Measurements from ENCODE around the gene PRKCA.
A peak's percentile ranks its signal among the peaks of the same experiment; 100 is the strongest.
"Not testable (repeated sequence)": the region's sequence is repeated elsewhere in the genome, so short reads cannot be mapped to it uniquely, and the experiment has no call there.

Gene PRKCA

GRCh38 chr17:66301864-66302741, at the start of gene PRKCA:
Gene PRKCA (plus strand): TSS chr17:66302613.
- TF ChIP-seq, protein P1, sequence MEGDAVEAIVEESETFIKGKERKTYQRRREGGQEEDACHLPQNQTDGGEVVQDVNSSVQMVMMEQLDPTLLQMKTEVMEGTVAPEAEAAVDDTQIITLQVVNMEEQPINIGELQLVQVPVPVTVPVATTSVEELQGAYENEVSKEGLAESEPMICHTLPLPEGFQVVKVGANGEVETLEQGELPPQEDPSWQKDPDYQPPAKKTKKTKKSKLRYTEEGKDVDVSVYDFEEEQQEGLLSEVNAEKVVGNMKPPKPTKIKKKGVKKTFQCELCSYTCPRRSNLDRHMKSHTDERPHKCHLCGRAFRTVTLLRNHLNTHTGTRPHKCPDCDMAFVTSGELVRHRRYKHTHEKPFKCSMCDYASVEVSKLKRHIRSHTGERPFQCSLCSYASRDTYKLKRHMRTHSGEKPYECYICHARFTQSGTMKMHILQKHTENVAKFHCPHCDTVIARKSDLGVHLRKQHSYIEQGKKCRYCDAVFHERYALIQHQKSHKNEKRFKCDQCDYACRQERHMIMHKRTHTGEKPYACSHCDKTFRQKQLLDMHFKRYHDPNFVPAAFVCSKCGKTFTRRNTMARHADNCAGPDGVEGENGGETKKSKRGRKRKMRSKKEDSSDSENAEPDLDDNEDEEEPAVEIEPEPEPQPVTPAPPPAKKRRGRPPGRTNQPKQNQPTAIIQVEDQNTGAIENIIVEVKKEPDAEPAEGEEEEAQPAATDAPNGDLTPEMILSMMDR (IDR thresholded peaks at IDR 0.05; ENCODE audit: low read length, missing control alignments) = no peak
- DNase-seq (ENCODE audit: low read depth) = peak; percentile 79
- H3K4me3 ChIP-seq (replicated peaks; ENCODE audit: low read depth, low read length) = peak within 1 kb of the TSS; percentile 76

DNA sequence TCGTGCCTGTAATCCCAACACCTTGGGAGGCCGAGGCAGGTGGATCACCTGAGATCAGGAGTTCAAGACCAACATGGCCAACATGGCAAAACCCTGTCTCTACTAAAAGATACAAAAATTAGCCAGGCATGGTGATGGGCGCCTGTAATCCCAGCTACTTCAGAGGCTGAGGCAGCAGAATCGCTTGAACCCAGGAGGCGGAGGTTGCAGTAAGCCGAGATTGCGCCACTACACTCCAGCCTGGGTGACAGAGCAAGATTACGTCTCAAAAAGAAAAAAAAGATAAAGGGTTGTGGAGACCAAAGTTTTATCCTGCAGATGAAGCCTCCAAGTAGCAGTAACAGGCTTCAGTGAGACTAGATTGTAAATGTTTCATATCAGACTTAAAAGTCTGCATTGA, 49.0 kb upstream of the PRKCA start:
- not testable (repeated sequence) for DNase-seq (ENCODE audit: low read depth); H3K4me3 ChIP-seq (replicated peaks; ENCODE audit: low read depth, low read length)

- no peak overlapping the region for H3K4me3 ChIP-seq (replicated peaks; ENCODE audit: low read depth, low read length)
- peak; percentile 90 for DNase-seq (ENCODE audit: low read depth)
- TF ChIP-seq, protein P1 (IDR thresholded peaks at IDR 0.05; ENCODE audit: low read length, missing control alignments) = peak; percentile 81
Observed at GRCh38 chr17:66255112-66255511, 47.3 kb upstream of the PRKCA start.

DNA sequence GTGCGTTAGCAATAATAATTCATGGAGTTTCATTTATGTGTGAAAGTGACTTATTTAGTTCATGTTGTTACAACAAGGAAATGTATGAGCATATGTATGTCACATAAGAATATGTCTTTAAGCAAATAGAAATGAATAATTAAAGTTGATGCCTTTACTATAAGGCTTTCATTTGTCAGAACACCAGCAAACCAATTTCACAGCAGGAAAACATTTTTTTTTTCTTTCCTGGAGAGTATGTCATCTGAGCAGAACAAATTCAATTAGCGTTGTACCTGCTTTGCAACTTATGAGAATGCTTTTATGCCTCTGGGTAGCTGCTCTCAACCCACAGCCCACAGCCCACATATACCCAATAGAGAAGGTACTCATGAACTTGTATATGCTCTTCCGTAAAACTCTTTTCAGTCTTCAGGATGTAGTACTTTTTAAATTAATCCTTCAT, 46.9 kb upstream of the PRKCA start:
- no peak overlapping the region for H3K4me3 ChIP-seq (replicated peaks; ENCODE audit: low read depth, low read length)
- TF ChIP-seq, protein P1 (IDR thresholded peaks at IDR 0.05; ENCODE audit: low read length, missing control alignments) = no peak
- DNase-seq (ENCODE audit: low read depth) = no peak

DNA sequence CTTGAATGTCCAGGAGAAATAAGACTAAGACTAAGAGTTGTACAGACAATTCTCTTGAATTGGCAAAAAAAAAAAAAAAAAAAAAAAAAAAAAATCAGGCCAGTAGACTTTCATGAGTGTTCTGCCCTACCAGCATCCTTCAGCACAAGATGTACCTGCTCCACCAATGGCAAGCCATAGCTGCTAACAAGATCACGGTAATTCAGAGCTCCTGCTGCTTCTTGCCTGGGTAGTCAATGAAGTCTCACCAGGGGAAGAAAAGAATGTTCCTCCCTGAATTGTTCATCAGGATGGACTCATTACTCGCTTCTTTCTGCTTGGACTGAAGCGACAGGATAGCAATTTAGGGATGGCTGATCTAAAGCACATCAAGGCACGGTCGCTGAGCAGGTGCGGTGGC, 42.1 kb upstream of the PRKCA start:
- TF ChIP-seq, protein P1 (IDR thresholded peaks at IDR 0.05; ENCODE audit: low read length, missing control alignments) = no peak
- no peak for DNase-seq (ENCODE audit: low read depth)
- H3K4me3 ChIP-seq (replicated peaks; ENCODE audit: low read depth, low read length) = no peak overlapping the region

DNA sequence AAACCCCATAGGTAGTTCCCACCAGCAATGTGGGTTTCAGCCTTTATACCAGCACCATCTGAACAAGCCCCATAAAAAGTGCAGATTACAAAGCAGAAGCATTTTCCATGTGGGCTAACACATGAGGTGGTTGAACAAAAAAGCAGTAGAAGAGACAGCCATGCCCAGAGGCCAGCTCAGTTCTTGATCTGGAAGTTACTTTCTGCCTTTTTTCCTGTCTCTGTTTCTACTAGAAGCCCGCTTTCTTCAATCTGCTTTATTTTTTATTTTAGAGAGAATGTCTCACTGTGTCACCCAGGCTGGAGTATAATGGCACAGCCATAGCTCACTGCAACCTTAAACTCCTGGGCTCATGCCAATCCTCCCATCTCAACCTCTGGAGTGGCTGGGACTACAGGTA, 41.7 kb upstream of the PRKCA start:
- no peak for DNase-seq (ENCODE audit: low read depth)
- no peak overlapping the region for H3K4me3 ChIP-seq (replicated peaks; ENCODE audit: low read depth, low read length)
- TF ChIP-seq, protein P1 (IDR thresholded peaks at IDR 0.05; ENCODE audit: low read length, missing control alignments) = no peak

DNA sequence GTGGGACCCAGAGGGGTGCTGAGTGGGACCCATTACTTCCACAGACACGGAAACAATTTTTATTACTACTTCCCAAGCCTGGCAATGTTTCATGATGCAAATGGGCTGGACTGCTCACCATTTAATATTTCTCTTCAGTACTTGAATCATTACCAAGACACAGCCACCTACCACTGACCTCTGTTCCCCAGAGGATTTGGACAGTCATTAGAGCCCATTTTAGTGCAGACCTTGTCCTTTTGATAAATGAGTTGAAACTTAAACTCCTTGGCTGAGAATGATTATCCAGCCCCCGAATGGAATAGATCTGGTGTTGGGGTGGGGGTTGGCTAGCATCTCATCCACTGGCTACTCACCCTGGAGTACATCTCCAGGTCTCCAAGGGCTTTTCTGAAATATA, 39.6 kb upstream of the PRKCA start:
- TF ChIP-seq, protein P1 (IDR thresholded peaks at IDR 0.05; ENCODE audit: low read length, missing control alignments) = no peak
- DNase-seq (ENCODE audit: low read depth) = no peak
- H3K4me3 ChIP-seq (replicated peaks; ENCODE audit: low read depth, low read length) = no peak overlapping the region
